Fibroblast of skin of back (primary cell): ENCODE data around the gene DUSP8.
A peak's percentile ranks its signal among the peaks of the same experiment; 100 is the strongest.

Experiments used
- DNase-seq: peaks from one replicate; pipeline ENCODE4 v3.0.0-alpha.2; 2013

DUSP8 gene

GRCh38 chr11:1565904-1566247, 6.2 kb downstream of the DUSP8 start:
- DNase-seq: no peak

DNA sequence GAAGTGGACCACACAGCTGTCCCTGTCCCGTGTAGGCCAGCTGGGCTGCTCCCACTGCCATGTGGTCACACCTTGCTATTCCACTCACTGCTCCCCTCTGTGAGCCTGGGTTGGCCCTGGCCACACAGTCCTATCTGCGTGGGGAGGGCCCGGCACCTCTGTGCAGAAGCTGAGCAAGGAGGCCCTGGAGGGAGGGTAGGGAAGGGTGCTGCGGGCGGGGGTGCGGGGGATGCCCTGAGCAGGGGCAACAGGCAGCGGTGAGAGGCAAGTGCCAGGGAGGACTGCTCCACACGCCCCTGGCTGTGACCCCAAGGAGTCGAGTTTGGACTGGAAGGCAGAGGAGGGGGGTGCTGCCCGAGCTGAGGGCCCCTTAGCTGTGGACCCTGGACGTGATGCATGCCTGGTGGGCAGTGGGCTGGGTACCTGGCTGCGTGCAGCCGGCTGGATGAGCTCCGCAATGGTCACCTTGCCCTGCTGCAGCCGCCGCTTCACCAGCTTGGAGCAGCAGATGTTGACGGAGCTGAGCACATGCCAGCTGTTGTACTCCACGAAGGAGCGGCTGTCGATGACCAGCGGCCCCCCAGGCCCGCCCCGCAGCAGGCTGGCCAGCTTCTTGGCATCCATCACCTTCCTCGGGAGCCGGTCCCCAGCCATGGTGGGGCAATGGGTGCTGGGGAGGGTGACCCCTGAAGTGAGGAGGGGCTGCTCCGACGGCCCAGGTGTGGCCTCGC, 6.7 kb downstream of the DUSP8 start:
- DNase-seq: no peak

- DNase-seq: peak; percentile 93
Measured at GRCh38 chr11:1564535-1565172, 7.4 kb downstream of the DUSP8 start.

DNA sequence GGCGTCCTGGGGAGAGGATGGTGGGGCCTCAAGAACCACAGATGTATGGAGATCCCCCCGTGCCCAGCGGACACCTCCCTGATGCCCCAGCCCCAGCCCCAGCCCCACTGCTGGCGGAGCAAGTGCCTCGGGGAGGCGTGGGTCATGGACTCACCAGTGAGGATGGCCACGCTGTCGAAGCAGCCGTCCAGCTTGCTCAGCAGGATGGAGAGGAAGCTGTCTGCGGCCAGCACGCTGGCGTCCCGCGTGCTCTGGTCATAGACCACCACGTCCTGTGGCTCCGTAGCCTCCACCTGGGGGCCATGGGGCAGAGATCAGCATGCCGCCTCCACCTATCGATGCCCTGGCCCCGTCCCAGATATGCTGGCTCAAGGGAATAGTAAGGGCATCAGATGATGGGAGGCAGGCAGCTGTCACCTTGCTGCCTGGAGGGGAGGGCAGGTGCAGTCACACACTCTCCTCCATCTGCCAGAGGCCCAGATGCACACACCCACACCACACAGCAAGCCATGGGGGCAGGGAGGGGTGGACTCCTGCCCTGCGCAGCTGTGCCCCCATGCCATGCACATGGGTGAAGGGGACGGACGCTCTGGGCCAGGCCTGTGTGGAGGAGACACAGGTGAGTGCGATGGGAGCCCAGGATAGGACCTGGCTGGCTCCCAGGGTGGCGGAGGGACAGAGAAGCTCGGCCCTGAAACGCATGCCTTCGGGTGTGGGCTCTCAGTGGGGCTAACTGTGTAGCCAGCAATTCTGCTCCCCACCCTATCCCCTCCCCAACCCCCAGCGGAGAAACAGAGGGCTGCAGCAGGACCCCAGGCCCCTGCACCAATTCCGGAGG, 8.2 kb downstream of the DUSP8 start:
- no peak for DNase-seq

GRCh38 chr11:1563149-1563638, 8.9 kb downstream of the DUSP8 start:
- no peak for DNase-seq

- no peak for DNase-seq
Measured at GRCh38 chr11:1562469-1563148, 9.5 kb downstream of the DUSP8 start.

- no peak for DNase-seq
Measured at GRCh38 chr11:1561955-1562354, 10.1 kb downstream of the DUSP8 start.

GRCh38 chr11:1561266-1561665, 10.8 kb downstream of the DUSP8 start:
- DNase-seq: no peak

- no peak for DNase-seq
Measured at GRCh38 chr11:1560649-1561251, 11.3 kb downstream of the DUSP8 start.

GRCh38 chr11:1560002-1560648, 11.9 kb downstream of the DUSP8 start:
- no peak for DNase-seq

GRCh38 chr11:1559111-1559951, 12.7 kb downstream of the DUSP8 start:
- DNase-seq: peak; percentile 87

- no peak for DNase-seq
Measured at GRCh38 chr11:1558775-1559110, 13.3 kb downstream of the DUSP8 start.

- peak; percentile 94 for DNase-seq
Measured at GRCh38 chr11:1557904-1558774, 13.9 kb downstream of the DUSP8 start.

DNA sequence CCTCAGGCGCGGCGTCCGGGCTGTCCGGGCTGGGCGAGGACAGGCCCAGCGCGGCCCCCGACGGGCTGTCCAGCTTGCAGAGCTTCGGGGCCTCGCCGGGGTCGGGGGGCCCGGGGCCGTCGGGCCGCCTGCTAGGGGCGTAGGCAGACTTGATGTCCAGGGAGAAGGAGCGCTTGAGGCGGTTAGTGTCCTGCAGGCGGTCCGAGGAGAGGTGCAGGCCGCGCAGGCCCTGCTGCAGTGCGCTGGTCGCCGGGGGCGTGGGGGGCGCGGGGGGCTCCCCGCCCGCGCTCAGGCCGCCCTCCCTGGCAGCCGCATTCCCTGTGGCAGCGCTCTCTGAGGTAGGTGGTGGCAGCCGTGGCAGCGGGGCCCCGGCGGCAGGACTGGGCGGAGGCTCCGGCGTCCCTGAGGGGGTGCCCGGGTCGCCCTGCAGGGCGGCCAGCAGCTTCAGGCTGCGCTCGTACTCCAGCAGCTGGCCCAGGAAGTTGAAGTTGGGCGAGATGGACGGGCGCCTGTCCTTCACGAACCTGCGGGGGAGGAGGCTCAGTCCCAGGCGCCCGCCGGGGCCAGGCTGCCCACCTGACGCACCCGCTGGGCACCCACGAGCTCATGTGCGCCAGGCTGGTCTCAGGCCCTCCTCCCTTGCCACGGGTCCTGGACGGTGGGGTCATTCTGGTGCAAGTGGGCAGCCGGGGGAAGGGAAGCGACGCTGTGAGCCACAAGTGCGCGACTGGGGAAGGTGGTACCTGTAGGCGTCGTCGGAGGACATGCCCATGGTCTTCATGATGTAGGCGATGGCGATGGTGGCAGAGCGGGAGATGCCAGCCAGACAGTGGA, 14.8 kb downstream of the DUSP8 start:
- DNase-seq: no peak

DNA sequence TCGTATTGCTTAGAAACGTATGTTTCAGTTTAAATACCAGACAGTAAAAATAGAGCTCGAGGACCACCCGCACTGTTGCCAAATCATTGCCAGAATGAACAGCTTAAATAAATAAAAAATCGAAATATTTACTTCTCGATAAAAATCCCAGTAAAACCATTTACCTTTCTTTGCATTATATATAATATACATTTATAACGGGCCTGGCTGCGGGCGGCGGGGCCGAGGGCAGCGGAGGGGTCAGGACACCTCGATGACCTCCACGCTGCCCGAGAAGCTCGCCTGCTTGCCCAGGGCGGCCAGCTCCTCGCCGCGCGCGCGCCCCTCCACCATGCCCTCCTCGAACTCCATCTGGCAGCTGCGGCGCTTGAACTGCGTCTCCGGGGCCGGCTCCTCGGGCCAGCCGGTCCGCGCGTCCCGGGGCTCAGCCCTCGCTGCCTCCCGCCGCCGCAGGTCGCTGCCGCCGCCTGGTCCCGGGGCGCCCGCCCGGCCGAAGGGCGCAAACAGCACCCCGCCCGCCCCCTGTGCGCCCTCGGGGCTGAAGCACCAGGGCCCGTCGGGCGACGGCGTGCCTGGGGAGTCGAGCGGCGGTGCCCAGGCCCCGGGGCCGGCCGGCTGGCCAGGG, 15.7 kb downstream of the DUSP8 start:
- DNase-seq: no peak

- no peak for DNase-seq
Measured at GRCh38 chr11:1555713-1556153, 16.3 kb downstream of the DUSP8 start.

- DNase-seq: no peak
Measured at GRCh38 chr11:1554981-1555712, 16.9 kb downstream of the DUSP8 start.
